Measurements from ENCODE around the gene AZI2. TPM values are rescaled to one million over a fixed set of nuclear protein-coding genes. Genes with fewer than 3 reads are reported as not detected.

The AZI2 gene
- total RNA-seq, 4 donors from 2014 or later: 31.0 to 119 (median 65.0) TPM

DNA sequence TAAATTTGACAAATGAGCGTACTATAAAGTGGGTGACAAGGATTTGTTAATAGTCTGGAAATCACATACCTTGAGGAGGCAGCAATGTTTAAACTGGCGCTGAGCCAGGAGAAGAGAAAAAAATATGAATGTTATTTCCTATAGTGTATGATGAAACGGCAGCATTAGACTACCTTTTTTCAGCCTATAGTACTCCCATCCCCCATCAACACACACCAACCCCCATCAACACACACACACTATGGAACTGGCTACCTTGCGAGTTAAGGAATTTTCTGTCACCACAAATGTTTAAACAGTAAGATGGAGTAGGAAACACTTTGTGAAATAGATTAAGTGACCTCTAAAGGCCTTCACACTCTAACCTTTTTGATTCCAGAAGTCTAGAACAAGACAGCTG is 46.9 kb downstream of the AZI2 start:
- WGBS, 2 donors (ENCODE audit: low coverage in 1 of 2): 84 to 94% methylated on average over 4 of the region's 4 CpGs

DNA sequence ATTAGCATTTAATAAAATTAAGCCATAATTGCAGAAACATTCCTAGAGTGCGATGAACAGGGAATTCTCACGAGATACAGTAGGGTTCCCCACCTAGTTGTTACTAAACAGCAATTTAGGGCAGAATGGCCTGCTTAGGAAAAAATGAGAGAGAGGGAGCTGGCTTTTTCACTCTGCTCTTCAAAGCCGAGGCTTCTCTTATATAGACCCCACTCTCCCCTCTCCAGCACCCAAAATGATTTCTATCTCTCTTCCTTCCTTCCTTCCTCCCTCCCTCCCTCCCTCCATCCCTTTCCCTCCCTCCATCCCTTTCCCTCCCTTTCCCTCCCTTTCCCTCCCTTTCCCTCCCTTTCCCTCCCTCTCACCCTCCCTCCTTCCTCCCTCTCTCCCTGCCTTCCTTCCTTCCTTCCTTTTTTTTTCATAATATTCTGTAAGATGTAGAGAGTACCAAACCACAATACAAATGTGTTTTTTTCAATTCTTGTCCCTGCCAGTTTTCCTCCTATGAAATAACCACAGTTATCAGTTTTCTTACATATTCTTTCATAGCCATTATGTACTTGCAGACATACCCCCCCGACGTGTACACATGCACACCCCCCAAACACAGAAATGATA is 48.2 kb downstream of the AZI2 start:
- Histone ChIP-seq H3K4me3 (no peak overlapping the region), H3K36me3 (no peaks in the 10 kb centered on the region), H3K4me1 (peaks cover 0 to 7% (median 0%) of the 10 kb centered on the region in 4 donors), H3K9me3 (no peaks in the 10 kb centered on the region), H3K27me3 (no peaks in the 10 kb centered on the region), H3K27ac (no peak overlapping the region)
- no peak for DNase-seq
- in situ Hi-C loops (cut with MboI; ENCODE audit: low pct_ligation_motif_present in 1 of 4, low pct_unique_long_range_greater_than_20kb in 1 of 4, low sequenced_read_pairs in 3 of 4) (loop anchor here in 2 of 4 donors (25.0 kb wide), 2 partner anchors 588 to 988 kb away; partner anchors contain the start of gene EOMES (in 2 of the 2)), intact Hi-C loops (cut with DNase I; ENCODE audit: low total_unique reads) (no loop called here)
- TF ChIP-seq POLR2A (IDR thresholded peaks at IDR 0.05) (no peak), EP300 (IDR thresholded peaks at IDR 0.05; ENCODE audit: low read depth) (no peak), POLR2AphosphoS5 (IDR thresholded peaks at IDR 0.05) (no peak)
- TF ChIP-seq, protein P1, sequence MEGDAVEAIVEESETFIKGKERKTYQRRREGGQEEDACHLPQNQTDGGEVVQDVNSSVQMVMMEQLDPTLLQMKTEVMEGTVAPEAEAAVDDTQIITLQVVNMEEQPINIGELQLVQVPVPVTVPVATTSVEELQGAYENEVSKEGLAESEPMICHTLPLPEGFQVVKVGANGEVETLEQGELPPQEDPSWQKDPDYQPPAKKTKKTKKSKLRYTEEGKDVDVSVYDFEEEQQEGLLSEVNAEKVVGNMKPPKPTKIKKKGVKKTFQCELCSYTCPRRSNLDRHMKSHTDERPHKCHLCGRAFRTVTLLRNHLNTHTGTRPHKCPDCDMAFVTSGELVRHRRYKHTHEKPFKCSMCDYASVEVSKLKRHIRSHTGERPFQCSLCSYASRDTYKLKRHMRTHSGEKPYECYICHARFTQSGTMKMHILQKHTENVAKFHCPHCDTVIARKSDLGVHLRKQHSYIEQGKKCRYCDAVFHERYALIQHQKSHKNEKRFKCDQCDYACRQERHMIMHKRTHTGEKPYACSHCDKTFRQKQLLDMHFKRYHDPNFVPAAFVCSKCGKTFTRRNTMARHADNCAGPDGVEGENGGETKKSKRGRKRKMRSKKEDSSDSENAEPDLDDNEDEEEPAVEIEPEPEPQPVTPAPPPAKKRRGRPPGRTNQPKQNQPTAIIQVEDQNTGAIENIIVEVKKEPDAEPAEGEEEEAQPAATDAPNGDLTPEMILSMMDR (IDR thresholded peaks at IDR 0.05): no peak
- 90 to 95% methylated on average over 5 of the region's 5 CpGs for WGBS, 2 donors (ENCODE audit: low coverage in 1 of 2)

More for the DNA sequence above, 46.9 kb downstream of the AZI2 start:
- no peak for DNase-seq
- H3K27ac ChIP-seq: no peak overlapping the region
- no peaks in the 10 kb centered on the region for H3K36me3 ChIP-seq
- intact Hi-C loops (cut with DNase I; ENCODE audit: low total_unique reads): no loop called here
- H3K4me1 ChIP-seq: no peaks in the 10 kb centered on the region
- H3K9me3 ChIP-seq: no peaks in the 10 kb centered on the region
- H3K4me3 ChIP-seq: no peak overlapping the region
- in situ Hi-C loops (cut with MboI; ENCODE audit: low pct_ligation_motif_present in 1 of 4, low pct_unique_long_range_greater_than_20kb in 1 of 4, low sequenced_read_pairs in 3 of 4): loop anchor here in 2 of 4 donors (25.0 kb wide), 2 partner anchors 589 to 989 kb away; partner anchors contain the start of gene EOMES (in 2 of the 2)
- TF ChIP-seq POLR2A (IDR thresholded peaks at IDR 0.05) (no peak), POLR2AphosphoS5 (IDR thresholded peaks at IDR 0.05) (no peak), EP300 (IDR thresholded peaks at IDR 0.05; ENCODE audit: low read depth) (no peak)
- TF ChIP-seq, protein P1 (IDR thresholded peaks at IDR 0.05): no peak
- no peaks in the 10 kb centered on the region for H3K27me3 ChIP-seq

DNA sequence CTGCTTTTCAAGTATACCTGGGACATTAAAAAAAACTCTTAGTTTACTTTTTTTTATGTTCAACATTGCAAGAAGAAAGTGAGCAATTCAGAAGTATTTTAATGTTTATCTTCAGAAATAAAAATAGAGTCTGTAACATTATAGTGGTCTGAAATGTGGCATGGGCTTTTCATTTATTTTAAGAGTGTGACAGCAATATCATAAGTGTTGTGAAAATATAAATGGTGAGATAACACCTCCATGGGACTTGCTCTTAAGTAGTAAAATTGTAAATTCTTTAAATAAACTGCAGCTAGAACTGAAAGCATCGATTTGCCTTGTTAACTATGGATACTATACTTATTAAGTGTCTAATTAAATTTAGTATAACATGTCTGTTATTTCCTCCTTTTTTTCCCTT is 48.9 kb downstream of the AZI2 start:
- H3K9me3 ChIP-seq: no peaks in the 10 kb centered on the region
- no peak overlapping the region for H3K27ac ChIP-seq
- no peaks in the 10 kb centered on the region for H3K36me3 ChIP-seq
- H3K4me1 ChIP-seq: peaks cover 0 to 14% (median 0%) of the 10 kb centered on the region in 4 donors
- intact Hi-C loops (cut with DNase I; ENCODE audit: low total_unique reads): no loop called here
- no peaks in the 10 kb centered on the region for H3K27me3 ChIP-seq
- H3K4me3 ChIP-seq: no peak overlapping the region
- TF ChIP-seq POLR2AphosphoS5 (IDR thresholded peaks at IDR 0.05) (no peak), EP300 (IDR thresholded peaks at IDR 0.05; ENCODE audit: low read depth) (no peak), POLR2A (IDR thresholded peaks at IDR 0.05) (no peak)
- TF ChIP-seq, protein P1 (IDR thresholded peaks at IDR 0.05): no peak
- no peak for DNase-seq
- whole genome bisulfite sequencing, 2 donors (ENCODE audit: low coverage in 1 of 2): 80 to 84% methylated on average over 1 of the region's 1 CpG
- in situ Hi-C loops (cut with MboI; ENCODE audit: low pct_ligation_motif_present in 1 of 4, low pct_unique_long_range_greater_than_20kb in 1 of 4, low sequenced_read_pairs in 3 of 4): loop anchor here in 2 of 4 donors (25.0 kb wide), 2 partner anchors 587 to 987 kb away; partner anchors contain the start of gene EOMES (in 2 of the 2)

DNA sequence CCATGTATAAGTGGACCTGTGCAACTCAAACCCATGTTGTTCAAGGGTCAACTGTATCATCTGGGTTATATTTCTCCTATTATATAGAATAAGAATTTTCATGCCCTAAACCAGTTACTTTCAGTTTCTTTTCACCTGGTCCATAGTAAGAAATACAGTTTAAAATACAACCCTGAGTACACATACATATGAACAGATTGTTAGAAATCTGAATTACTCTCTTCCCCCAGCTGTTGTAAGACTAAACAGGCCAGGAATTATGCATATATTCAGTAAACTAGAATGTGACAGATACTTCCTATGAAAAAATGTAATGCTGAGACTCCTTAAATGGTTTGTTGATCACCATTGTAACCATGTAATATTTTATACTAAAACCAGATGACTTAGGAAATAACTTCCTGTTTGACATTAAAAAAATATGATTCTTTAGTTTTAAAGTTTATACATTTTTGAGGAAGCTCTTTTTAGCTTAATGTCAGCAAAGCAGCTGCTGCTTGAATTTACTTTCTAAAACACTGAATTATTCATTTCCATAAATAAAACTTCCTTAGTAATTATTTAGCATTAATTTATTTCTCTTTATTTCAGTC is 52.6 kb downstream of the AZI2 start:
- no peak for DNase-seq
- no peaks in the 10 kb centered on the region for H3K36me3 ChIP-seq
- no peak for TF ChIP-seq POLR2AphosphoS5 (IDR thresholded peaks at IDR 0.05)
- TF ChIP-seq EP300 (IDR thresholded peaks at IDR 0.05; ENCODE audit: low read depth): no peak
- intact Hi-C loops (cut with DNase I; ENCODE audit: low total_unique reads): no loop called here
- no peaks in the 10 kb centered on the region for H3K9me3 ChIP-seq
- H3K4me1 ChIP-seq: peaks cover 0 to 14% (median 0%) of the 10 kb centered on the region in 4 donors
- no peaks in the 10 kb centered on the region for H3K27me3 ChIP-seq
- H3K4me3 ChIP-seq: no peak overlapping the region
- H3K27ac ChIP-seq: no peak overlapping the region
- in situ Hi-C loops (cut with MboI; ENCODE audit: low pct_ligation_motif_present in 1 of 4, low pct_unique_long_range_greater_than_20kb in 1 of 4, low sequenced_read_pairs in 3 of 4): no loop called here
